ENCODE results near the gene BRINP3. TPM values are rescaled to one million over a fixed set of nuclear protein-coding genes. Genes with fewer than 3 reads are reported as not detected.

The BRINP3 gene
- total RNA-seq, 3 donors from 2014 or later (not counting 1 experiment from before 2014, with no cell fraction given): not detected

- TF ChIP-seq CTCF (IDR thresholded peaks at IDR 0.05): no peak
- no peaks in the 10 kb centered on the region for H3K36me3 ChIP-seq (ENCODE audit: control insufficient read depth, insufficient read depth, low read length)
- no peaks in the 10 kb centered on the region for H3K4me1 ChIP-seq (ENCODE audit: control insufficient read depth, insufficient read depth, low read length)
- no peaks in the 10 kb centered on the region for H3K9me3 ChIP-seq (ENCODE audit: control insufficient read depth, insufficient read depth, low read length)
- intact Hi-C loops (cut with micrococcal nuclease): no loop called here
- WGBS (ENCODE audit: insufficient coverage): 100% methylated on average over 1 of the region's 2 CpGs
- no peaks in the 10 kb centered on the region for H3K27me3 Mint-ChIP-seq (ENCODE audit: low read depth in 2 of 2)
- ATAC-seq (no peak), DNase-seq (no peak)
- no peaks in the 10 kb centered on the region for H3K4me1 Mint-ChIP-seq
- H3K4me3 Mint-ChIP-seq: no peak overlapping the region
- no peak overlapping the region for H3K27ac Mint-ChIP-seq
- H3K27me3 ChIP-seq (ENCODE audit: control insufficient read depth, insufficient read depth, low read length): no peaks in the 10 kb centered on the region
- H3K36me3 Mint-ChIP-seq: peaks cover 11% of the 10 kb centered on the region
- no peak overlapping the region for H3K27ac ChIP-seq (ENCODE audit: low read length)
- H3K9me3 Mint-ChIP-seq: peaks cover 8 to 12% of the 10 kb centered on the region in 2 donors
- H3K4me3 ChIP-seq (ENCODE audit: low read length): no peak overlapping the region
Observed at GRCh38 chr1:190250368-190250767, 227.3 kb downstream of the BRINP3 start.

GRCh38 chr1:190244406-190244805 is 233.3 kb downstream of the BRINP3 start:
- Mint-ChIP-seq H3K27me3 (ENCODE audit: low read depth in 2 of 2) (no peaks in the 10 kb centered on the region), H3K4me3 (no peak overlapping the region), H3K4me1 (no peaks in the 10 kb centered on the region), H3K27ac (no peak overlapping the region), H3K36me3 (peaks cover 6% of the 10 kb centered on the region), H3K9me3 (peaks cover 3 to 8% of the 10 kb centered on the region in 2 donors)
- no peaks in the 10 kb centered on the region for H3K9me3 ChIP-seq (ENCODE audit: control insufficient read depth, insufficient read depth, low read length)
- intact Hi-C loops (cut with micrococcal nuclease): no loop called here
- no peak overlapping the region for H3K4me3 ChIP-seq (ENCODE audit: low read length)
- H3K4me1 ChIP-seq (ENCODE audit: control insufficient read depth, insufficient read depth, low read length): no peaks in the 10 kb centered on the region
- no peaks in the 10 kb centered on the region for H3K27me3 ChIP-seq (ENCODE audit: control insufficient read depth, insufficient read depth, low read length)
- 38% methylated on average over 3 of the region's 4 CpGs for WGBS (ENCODE audit: insufficient coverage)
- H3K36me3 ChIP-seq (ENCODE audit: control insufficient read depth, insufficient read depth, low read length): no peaks in the 10 kb centered on the region
- no peak for ATAC-seq
- H3K27ac ChIP-seq (ENCODE audit: low read length): no peak overlapping the region
- TF ChIP-seq CTCF (IDR thresholded peaks at IDR 0.05): no peak
- DNase-seq: no peak

GRCh38 chr1:190243056-190243455 is 234.6 kb downstream of the BRINP3 start:
- intact Hi-C loops (cut with micrococcal nuclease): no loop called here
- TF ChIP-seq CTCF (IDR thresholded peaks at IDR 0.05): no peak
- Histone ChIP-seq H3K9me3 (ENCODE audit: control insufficient read depth, insufficient read depth, low read length) (no peaks in the 10 kb centered on the region), H3K27me3 (ENCODE audit: control insufficient read depth, insufficient read depth, low read length) (no peaks in the 10 kb centered on the region), H3K27ac (ENCODE audit: low read length) (no peak overlapping the region), H3K4me1 (ENCODE audit: control insufficient read depth, insufficient read depth, low read length) (no peaks in the 10 kb centered on the region), H3K36me3 (ENCODE audit: control insufficient read depth, insufficient read depth, low read length) (no peaks in the 10 kb centered on the region), H3K4me3 (ENCODE audit: low read length) (no peak overlapping the region)
- Mint-ChIP-seq H3K36me3 (no peaks in the 10 kb centered on the region), H3K27ac (no peak overlapping the region), H3K27me3 (ENCODE audit: low read depth in 2 of 2) (no peaks in the 10 kb centered on the region), H3K9me3 (peaks cover 4 to 7% of the 10 kb centered on the region in 2 donors), H3K4me1 (no peaks in the 10 kb centered on the region), H3K4me3 (no peak overlapping the region)
- no peak for ATAC-seq
- no peak for DNase-seq

- no peaks in the 10 kb centered on the region for H3K4me1 Mint-ChIP-seq
- no peaks in the 10 kb centered on the region for H3K27me3 ChIP-seq (ENCODE audit: control insufficient read depth, insufficient read depth, low read length)
- H3K27me3 Mint-ChIP-seq (ENCODE audit: low read depth in 2 of 2): no peaks in the 10 kb centered on the region
- peaks cover 15 to 33% of the 10 kb centered on the region in 2 donors for H3K9me3 Mint-ChIP-seq
- no peaks in the 10 kb centered on the region for H3K4me1 ChIP-seq (ENCODE audit: control insufficient read depth, insufficient read depth, low read length)
- H3K36me3 ChIP-seq (ENCODE audit: control insufficient read depth, insufficient read depth, low read length): no peaks in the 10 kb centered on the region
- intact Hi-C loops (cut with micrococcal nuclease): no loop called here
- no peaks in the 10 kb centered on the region for H3K9me3 ChIP-seq (ENCODE audit: control insufficient read depth, insufficient read depth, low read length)
- H3K27ac ChIP-seq (ENCODE audit: low read length): no peak overlapping the region
- H3K4me3 Mint-ChIP-seq: no peak overlapping the region
- ATAC-seq: no peak
- no peak overlapping the region for H3K4me3 ChIP-seq (ENCODE audit: low read length)
- DNase-seq: no peak
- H3K36me3 Mint-ChIP-seq: peaks cover 14% of the 10 kb centered on the region
- H3K27ac Mint-ChIP-seq: no peak overlapping the region
- 47% methylated on average over 2 of the region's 2 CpGs for WGBS (ENCODE audit: insufficient coverage)
- no peak for TF ChIP-seq CTCF (IDR thresholded peaks at IDR 0.05)
Observed at GRCh38 chr1:190226006-190226405, 251.7 kb downstream of the BRINP3 start.

Data from natural killer cell (primary cell).